ENCODE results near the gene TSPAN7. TPM values are rescaled to one million over a fixed set of nuclear protein-coding genes. Genes with fewer than 3 reads are reported as not detected.

Gene TSPAN7
- total and polyA plus RNA-seq, 2 experiments from 2014 or later, result 12.4 to 17.2 TPM

DNA sequence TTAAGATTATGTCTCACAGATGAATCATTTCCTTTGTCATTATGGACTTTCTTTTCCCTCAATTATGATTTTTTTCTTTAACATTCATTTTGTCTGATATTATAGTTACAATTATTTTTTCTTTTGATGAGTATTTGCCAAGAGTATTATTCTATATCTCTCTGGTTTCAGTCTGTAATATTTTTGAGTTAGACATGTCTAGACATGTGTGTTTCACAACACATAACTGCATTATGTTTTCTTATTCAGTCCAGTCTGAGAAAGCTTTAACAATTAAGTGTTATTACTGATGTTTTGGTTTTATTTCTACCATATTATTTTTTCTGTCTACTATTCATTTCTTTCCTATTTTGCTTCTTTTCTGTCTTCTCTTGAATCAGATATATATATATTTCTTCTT is 131.6 kb downstream of the TSPAN7 start:
- Histone ChIP-seq H3K4me1 (ENCODE audit: insufficient read depth) (no peaks in the 10 kb centered on the region), H3K4me2 (no peak overlapping the region), H3K79me2 (no peaks in the 10 kb centered on the region), H3K9me2 (replicated peaks; ENCODE audit: insufficient read depth) (no peaks in the 10 kb centered on the region), H3K4me3 (no peak overlapping the region), H3K36me3 (replicated peaks; ENCODE audit: insufficient read depth, low read depth) (no peaks in the 10 kb centered on the region), H3K9me3 (ENCODE audit: low read depth) (no peaks in the 10 kb centered on the region), H2AFZ (no peak overlapping the region), H3K27ac (no peak overlapping the region), H3K27me3 (no peaks in the 10 kb centered on the region), H4K20me1 (ENCODE audit: insufficient read depth, poor library complexity, severe bottlenecking) (no peaks in the 10 kb centered on the region)
- no peak for DNase-seq (ENCODE audit: low spot score)
- TF ChIP-seq CTCF (IDR thresholded peaks at IDR 0.05; ENCODE audit: poor library complexity) (no peak), EZH2phosphoT487 (IDR thresholded peaks at IDR 0.05; ENCODE audit: low read depth, severe bottlenecking, unreplicated experiment) (no peak)

DNA sequence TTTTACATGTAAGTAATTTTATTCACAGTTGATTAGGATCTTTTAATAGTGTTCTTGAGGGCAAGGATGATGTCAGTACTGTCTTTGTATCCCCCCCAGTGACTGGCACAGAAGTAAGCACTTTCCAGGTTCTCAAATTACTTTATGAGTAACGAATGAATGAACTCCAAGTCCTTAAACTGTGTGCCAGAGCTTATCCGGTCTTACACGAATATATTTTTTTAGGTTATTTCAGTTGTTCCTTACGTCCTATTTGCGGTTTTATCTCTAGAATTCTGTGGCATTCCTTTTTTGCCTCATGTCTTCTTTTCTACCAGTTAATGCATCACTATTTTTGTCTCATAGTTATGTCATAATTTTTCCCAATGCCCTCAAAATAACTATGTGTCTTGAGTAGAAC is 133.1 kb downstream of the TSPAN7 start:
- no peak for TF ChIP-seq EZH2 (IDR thresholded peaks at IDR 0.05; ENCODE audit: borderline replicate concordance)
- TF ChIP-seq CTCF (IDR thresholded peaks at IDR 0.05; ENCODE audit: poor library complexity), result no peak
- no peak for TF ChIP-seq EZH2phosphoT487 (IDR thresholded peaks at IDR 0.05; ENCODE audit: low read depth, severe bottlenecking, unreplicated experiment)
- no peak overlapping the region for H3K4me2 ChIP-seq
- WGBS (ENCODE audit: low lambda C conversion rate, missing lambda C conversion rate), result 73% methylated on average over 5 of the region's 5 CpGs
- no peaks in the 10 kb centered on the region for H3K27me3 ChIP-seq
- no peaks in the 10 kb centered on the region for H3K79me2 ChIP-seq
- DNase-seq (ENCODE audit: low spot score), result no peak
- no peaks in the 10 kb centered on the region for H3K9me3 ChIP-seq (ENCODE audit: low read depth)
- no peaks in the 10 kb centered on the region for H3K9me2 ChIP-seq (replicated peaks; ENCODE audit: insufficient read depth)
- no peak overlapping the region for H3K4me3 ChIP-seq
- H3K4me1 ChIP-seq (ENCODE audit: insufficient read depth), result no peaks in the 10 kb centered on the region
- no peak overlapping the region for H3K27ac ChIP-seq
- H2AFZ ChIP-seq, result no peak overlapping the region
- no peaks in the 10 kb centered on the region for H4K20me1 ChIP-seq (ENCODE audit: insufficient read depth, poor library complexity, severe bottlenecking)
- no peaks in the 10 kb centered on the region for H3K36me3 ChIP-seq (replicated peaks; ENCODE audit: insufficient read depth, low read depth)

GRCh38 chrX:38697461-38697860 is 136.1 kb downstream of the TSPAN7 start:
- Histone ChIP-seq H3K4me1 (ENCODE audit: insufficient read depth) (no peaks in the 10 kb centered on the region), H3K36me3 (replicated peaks; ENCODE audit: insufficient read depth, low read depth) (no peaks in the 10 kb centered on the region), H3K79me2 (no peaks in the 10 kb centered on the region), H3K27ac (no peak overlapping the region), H2AFZ (no peak overlapping the region), H3K4me2 (no peak overlapping the region), H3K4me3 (no peak overlapping the region), H3K9me3 (ENCODE audit: low read depth) (no peaks in the 10 kb centered on the region), H3K27me3 (no peaks in the 10 kb centered on the region), H4K20me1 (ENCODE audit: insufficient read depth, poor library complexity, severe bottlenecking) (no peaks in the 10 kb centered on the region), H3K9me2 (replicated peaks; ENCODE audit: insufficient read depth) (no peaks in the 10 kb centered on the region)
- TF ChIP-seq EZH2phosphoT487 (IDR thresholded peaks at IDR 0.05; ENCODE audit: low read depth, severe bottlenecking, unreplicated experiment) (no peak), EZH2 (IDR thresholded peaks at IDR 0.05; ENCODE audit: borderline replicate concordance) (no peak), CTCF (IDR thresholded peaks at IDR 0.05; ENCODE audit: poor library complexity) (no peak)
- no peak for DNase-seq (ENCODE audit: low spot score)
- 86% methylated on average over 3 of the region's 3 CpGs for WGBS (ENCODE audit: low lambda C conversion rate, missing lambda C conversion rate)

DNA sequence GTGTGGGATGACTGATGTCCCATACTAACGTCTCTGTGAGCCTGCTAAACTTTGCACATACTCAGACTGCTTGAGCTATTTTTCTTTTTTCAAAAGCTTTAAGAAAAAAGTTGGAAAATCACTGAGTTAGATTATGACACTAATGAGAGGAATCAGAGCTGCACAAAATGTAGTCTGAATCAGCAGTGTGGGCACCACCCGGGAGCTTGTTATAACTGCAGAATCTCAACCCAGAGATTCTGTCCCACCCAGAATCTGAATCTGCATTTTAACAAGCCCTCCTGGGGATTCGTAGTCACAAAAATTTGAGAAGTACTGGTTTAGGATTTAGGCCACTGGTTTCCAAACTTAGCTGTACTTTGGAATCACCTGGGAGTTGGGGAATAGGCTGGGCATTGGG is 137.8 kb downstream of the TSPAN7 start:
- Histone ChIP-seq H3K9me3 (ENCODE audit: low read depth) (no peaks in the 10 kb centered on the region), H3K79me2 (no peaks in the 10 kb centered on the region), H3K4me3 (no peak overlapping the region), H3K4me1 (ENCODE audit: insufficient read depth) (no peaks in the 10 kb centered on the region), H3K27ac (no peak overlapping the region), H2AFZ (no peak overlapping the region), H3K9me2 (replicated peaks; ENCODE audit: insufficient read depth) (no peaks in the 10 kb centered on the region), H4K20me1 (ENCODE audit: insufficient read depth, poor library complexity, severe bottlenecking) (no peaks in the 10 kb centered on the region), H3K36me3 (replicated peaks; ENCODE audit: insufficient read depth, low read depth) (no peaks in the 10 kb centered on the region), H3K27me3 (no peaks in the 10 kb centered on the region), H3K4me2 (no peak overlapping the region)
- no peak for DNase-seq (ENCODE audit: low spot score)
- 74% methylated on average over 3 of the region's 3 CpGs for WGBS (ENCODE audit: low lambda C conversion rate, missing lambda C conversion rate)
- no peak for TF ChIP-seq CTCF (IDR thresholded peaks at IDR 0.05; ENCODE audit: poor library complexity)
- TF ChIP-seq EZH2 (IDR thresholded peaks at IDR 0.05; ENCODE audit: borderline replicate concordance), result no peak
- no peak for TF ChIP-seq EZH2phosphoT487 (IDR thresholded peaks at IDR 0.05; ENCODE audit: low read depth, severe bottlenecking, unreplicated experiment)
